HepG2 (cell line): Measurements from ENCODE around the gene TKFC. TPM values are rescaled to one million over a fixed set of nuclear protein-coding genes. Genes with fewer than 3 reads are reported as not detected.

ENCODE experiments used
- ATAC-seq: fragments of 200-7000 bp; cut with Tn5 transposase; 3 replicates; pipeline ENCODE4 v1.9.1; 2020; ENCODE audit warnings: mild to moderate bottlenecking, moderate library complexity
- BruUV-seq: library from RNA; stranded (reverse); fragments of 400-500 nt; replicated peaks from 2 replicates; lab custom pipeline; 2021; lab: Mats Ljungman, UMichigan
- CTCF ChIA-PET: fragments of 300-600 bp; formaldehyde crosslinking; extraction: SDS; loops from one replicate; lab custom pipeline; 2021; ENCODE audit warnings: low total read pairs, inconsistent platforms, low intra/inter-chr PET ratio; lab: Yijun Ruan, JAX
- POLR2A ChIA-PET: fragments of 350-600 bp; sonication (Branson Sonifier 250); formaldehyde crosslinking; loops from one replicate; lab custom pipeline; 2020; ENCODE audit warnings: antibody characterized with exemption, inconsistent platforms; lab: Yijun Ruan, JAX
- DNase-seq: peaks from one replicate; pipeline ENCODE4 v3.0.0-alpha.2; 2015; ENCODE audit warnings: low spot score
- FAIRE-seq: peaks from 3 replicates; lab custom pipeline; 2011; peaks lifted over from hg19 to GRCh38; lab: Jason Lieb, UNC
- H2AFZ ChIP-seq: one replicate; pipeline ENCODE4 v1.6.1; 2011; ENCODE audit warnings: low read length, inconsistent platforms
- H3K27ac ChIP-seq: fragments of 300-600 bp; 3 replicates; pipeline ENCODE4 v1.8.0; 2011; ENCODE audit warnings: mixed run types, mild to moderate bottlenecking, mixed read lengths, low read length, inconsistent platforms; ENCODE audit not compliant: insufficient read depth; ENCODE audit errors: extremely low read length
- H3K27me3 ChIP-seq, 2 experiments: fragments of 200-600 bp in 1 of 2; 2 replicates in 1 of 2; 3 replicates in 1 of 2; pipeline versions ENCODE4 v1.6.0 to v1.8.0; 2011; ENCODE audit warnings: low read length in 2 of 2, mild to moderate bottlenecking in 2 of 2, moderate library complexity in 2 of 2, inconsistent platforms in 1 of 2; ENCODE audit not compliant: insufficient read depth in 2 of 2, control insufficient read depth in 1 of 2
- H3K36me3 ChIP-seq, 2 experiments: fragments of 200-600 bp in 1 of 2; replicated peaks in 1 of 2; 2 replicates in 1 of 2; 3 replicates in 1 of 2; pipeline versions ENCODE4 v1.5.1 to v1.8.0; 2011; ENCODE audit warnings: low read length in 2 of 2, inconsistent platforms in 1 of 2; ENCODE audit not compliant: insufficient read depth in 2 of 2, control insufficient read depth in 1 of 2
- H3K4me1 ChIP-seq: 2 replicates; pipeline ENCODE4 v1.5.1; 2012; ENCODE audit warnings: low read length, inconsistent platforms; ENCODE audit not compliant: insufficient read depth
- H3K4me2 ChIP-seq: 2 replicates; pipeline ENCODE4 v1.6.0; 2011; ENCODE audit warnings: low read depth, low read length, inconsistent platforms
- H3K4me3 ChIP-seq, 3 experiments: fragments of 200-600 bp in 1 of 3; sonication (generic), shearing (Covaris generic) in 1 of 3; replicated peaks in 1 of 3; 2 replicates each; pipeline ENCODE4 v1.5.1; 2011 to 2016; ENCODE audit warnings: low read length in 3 of 3, inconsistent platforms in 2 of 3, low read depth in 2 of 3, mild to moderate bottlenecking in 2 of 3, control low read depth in 1 of 3, mixed read lengths in 1 of 3; ENCODE audit not compliant: insufficient read depth in 1 of 3
- H3K79me2 ChIP-seq: one replicate; pipeline ENCODE4 v1.6.1; 2011; ENCODE audit warnings: low read length, inconsistent platforms; ENCODE audit not compliant: insufficient read depth
- H3K9ac ChIP-seq: 2 replicates; pipeline ENCODE4 v1.6.0; 2011; ENCODE audit warnings: mild to moderate bottlenecking, low read depth, low read length, inconsistent platforms; ENCODE audit not compliant: insufficient read depth
- H3K9me3 ChIP-seq: 2 replicates; pipeline ENCODE4 v1.5.1; 2012; ENCODE audit warnings: mild to moderate bottlenecking, low read length
- H4K20me1 ChIP-seq: 2 replicates; pipeline ENCODE4 v1.6.0; 2011; ENCODE audit warnings: inconsistent platforms, mild to moderate bottlenecking, low read length, moderate library complexity; ENCODE audit not compliant: insufficient read depth
- ELF1 ChIP-seq: sonication (generic); formaldehyde crosslinking; IDR thresholded peaks from 2 replicates; pipeline ENCODE4 v1.4.0; 2020; ENCODE audit warnings: missing genetic modification reagents
- GABPB1 ChIP-seq: IDR thresholded peaks from 2 replicates; pipeline ENCODE4 v1.6.1; 2016; ENCODE audit warnings: mild to moderate bottlenecking, missing genetic modification reagents, moderate library complexity, missing compliant biosample characterization
- KAT7 ChIP-seq: IDR thresholded peaks from 2 replicates; pipeline ENCODE4 v1.6.1; 2018; ENCODE audit warnings: borderline replicate concordance, missing compliant biosample characterization
- KLF9 ChIP-seq: IDR thresholded peaks from 2 replicates; pipeline ENCODE4 v1.6.1; 2016; ENCODE audit warnings: low read depth
- MXD1 ChIP-seq: sonication (generic); formaldehyde crosslinking; IDR thresholded peaks from 2 replicates; pipeline ENCODE4 v1.4.0; 2020; ENCODE audit warnings: mild to moderate bottlenecking, missing genetic modification reagents
- PITX1 ChIP-seq: sonication (generic); formaldehyde crosslinking; IDR thresholded peaks from 2 replicates; pipeline ENCODE4 v1.5.1; 2020; ENCODE audit warnings: mild to moderate bottlenecking, missing genetic modification reagents
- ZFX ChIP-seq: sonication (generic); formaldehyde crosslinking; IDR thresholded peaks from 2 replicates; pipeline ENCODE4 v1.4.0; 2020; ENCODE audit warnings: mild to moderate bottlenecking, low read depth, missing genetic modification reagents, moderate library complexity
- ZNF326 ChIP-seq: sonication (generic); formaldehyde crosslinking; IDR thresholded peaks from 2 replicates; pipeline ENCODE4 v1.4.0; 2020; ENCODE audit warnings: missing genetic modification reagents, borderline replicate concordance
- ZNF672 ChIP-seq: sonication (generic); formaldehyde crosslinking; IDR thresholded peaks from 2 replicates; pipeline ENCODE4 v1.8.1; 2022; ENCODE audit warnings: missing genetic modification reagents
- ZNF780A ChIP-seq: sonication (generic); formaldehyde crosslinking; IDR thresholded peaks from 2 replicates; pipeline ENCODE4 v1.8.0; 2022; ENCODE audit warnings: mild to moderate bottlenecking, missing genetic modification reagents, moderate library complexity
- WGBS: methylation state at CpG from one replicate; pipeline ENCODE4 v1.1.6; 2017; ENCODE audit warnings: low lambda C conversion rate; 5-methylcytosine and 5-hydroxymethylcytosine counted together
- in situ Hi-C: cut with HindIII; loops from 2 replicates; pipeline ENCODE4 v1.10.0; 2017; ENCODE audit warnings: low pct_unique_long_range_greater_than_20kb; ENCODE audit not compliant: extremely low pct_ligation_motif_present
- intact Hi-C: fragments of 100-400 bp; cut with micrococcal nuclease; formaldehyde crosslinking; loops from one replicate; pipeline ENCODE4 v1.10.0; 2022; ENCODE audit not compliant: unreplicated experiment
- polyA plus RNA-seq, 8 experiments: library from polyadenylated mRNA; depleted of rRNA in 3 of 8; stranded (reverse) in 7 of 8; unstranded in 1 of 8; fragments of >200 nt; fragmentation: Illumina TruSeq in 4 of 8; extraction: Trizol in 4 of 8; gene quantifications; 2 replicates each; pipeline versions ENCODE4 v1.2.1 to v1.2.3, GENCODE V29; 2011 to 2016; ENCODE audit warnings: low read depth in 4 of 8, missing spikeins in 1 of 8, mixed read lengths in 1 of 8; ENCODE audit not compliant: insufficient read depth in 1 of 8
- total RNA-seq, 5 experiments: library from RNA; depleted of rRNA; stranded (reverse); fragments of >200 nt; fragmentation: Illumina TruSeq; extraction: Trizol; gene quantifications; 2 replicates each; pipeline ENCODE4 v1.2.3, GENCODE V29; 2016; ENCODE audit warnings: low read depth in 1 of 5
- TF ChIP-seq, protein P1 (sequence below): sonication (generic); formaldehyde crosslinking; IDR thresholded peaks from 2 replicates; pipeline ENCODE4 v1.4.0; 2020; ENCODE audit warnings: missing genetic modification reagents, borderline replicate concordance

TKFC gene
- total and polyA plus RNA-seq, 2 of the 13 experiments (the other 11 are each of a cell fraction or from before 2014, with no cell fraction given) = 147 to 197 TPM

GRCh38 chr11:61292356-61292755, 40.7 kb upstream of the TKFC start:
- ATAC-seq (no peak), DNase-seq (no peak), FAIRE-seq (no peak)
- CTCF ChIA-PET = no interaction called here
- peak overlapping the region; percentile 70 for H3K4me2 ChIP-seq
- peak overlapping the region; percentile 35; the same call in 1 of the 2 replicates for H3K9ac ChIP-seq
- H3K27ac ChIP-seq = peak overlapping the region; percentile 1
- H3K79me2 ChIP-seq = peaks cover 49% of the 10 kb centered on the region
- POLR2A ChIA-PET = interaction anchor here (1.7 kb wide), 1 partner anchor 39 kb away, joined by 4 read pairs; no protein-coding TSS in a partner anchor
- TF ChIP-seq ZNF326 (CRISPR knock-in tag) = no peak
- TF ChIP-seq, protein P1, sequence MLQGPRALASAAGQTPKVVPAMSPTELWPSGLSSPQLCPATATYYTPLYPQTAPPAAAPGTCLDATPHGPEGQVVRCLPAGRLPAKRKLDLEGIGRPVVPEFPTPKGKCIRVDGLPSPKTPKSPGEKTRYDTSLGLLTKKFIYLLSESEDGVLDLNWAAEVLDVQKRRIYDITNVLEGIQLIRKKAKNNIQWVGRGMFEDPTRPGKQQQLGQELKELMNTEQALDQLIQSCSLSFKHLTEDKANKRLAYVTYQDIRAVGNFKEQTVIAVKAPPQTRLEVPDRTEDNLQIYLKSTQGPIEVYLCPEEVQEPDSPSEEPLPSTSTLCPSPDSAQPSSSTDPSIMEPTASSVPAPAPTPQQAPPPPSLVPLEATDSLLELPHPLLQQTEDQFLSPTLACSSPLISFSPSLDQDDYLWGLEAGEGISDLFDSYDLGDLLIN (CRISPR knock-in tag) = 0 out of 2 replicates have a peak, but pooled peaks have one; percentile 8
- no peaks in the 10 kb centered on the region; a peak in 1 of 5 replicates for H3K27me3 ChIP-seq
- H3K9me3 ChIP-seq = no peaks in the 10 kb centered on the region
- in situ Hi-C loops (no loop called here), intact Hi-C loops (loop anchor here (5.0 kb wide), 1 partner anchor 95 kb away; no protein-coding TSS in a partner anchor)
- WGBS = 82% methylated on average over 2 of the region's 2 CpGs
- H3K4me3 ChIP-seq = peak overlapping the region in 1 of 3 experiments; percentile 88; a peak in 2 of 6 replicates
- no peak overlapping the region for H2AFZ ChIP-seq
- peaks cover 22 to 47% of the 10 kb centered on the region in 2 experiments for H3K36me3 ChIP-seq
- BruUV-seq = no TSS peak
- peaks cover 20% of the 10 kb centered on the region for H4K20me1 ChIP-seq
- H3K4me1 ChIP-seq = peaks cover 48% of the 10 kb centered on the region

GRCh38 chr11:61293867-61294716, 38.9 kb upstream of the TKFC start:
- ATAC-seq (peak; percentile 34), FAIRE-seq (no peak), DNase-seq (peak; percentile 34)
- no peak overlapping the region for H2AFZ ChIP-seq
- intact Hi-C loops = loop anchor here (1.0 to 5.0 kb wide), 2 partner anchors 39 to 93 kb away; partner anchors contain the start of genes DDB1 and TKFC
- H3K4me2 ChIP-seq = peak overlapping the region; percentile 93
- ChIA-PET CTCF (no interaction called here), POLR2A (interaction anchor here (0.6 to 2.7 kb wide), 16 partner anchors 8 to 136 kb away, joined by 3 to 23 read pairs (median 4); partner anchors contain the start of genes CPSF7, CYB561A3, SDHAF2 and TMEM138)
- BruUV-seq = no TSS peak
- H3K27ac ChIP-seq = peak overlapping the region; percentile 94
- H3K79me2 ChIP-seq = peaks cover 45% of the 10 kb centered on the region
- in situ Hi-C loops = no loop called here
- H3K4me1 ChIP-seq = peaks cover 65% of the 10 kb centered on the region
- H3K4me3 ChIP-seq = peak overlapping the region; percentile 67 to 88 (median 83)
- no peaks in the 10 kb centered on the region for H3K9me3 ChIP-seq
- peaks cover 13 to 39% of the 10 kb centered on the region in 2 experiments; a peak in 4 of 5 replicates for H3K36me3 ChIP-seq
- no peaks in the 10 kb centered on the region; a peak in 1 of 5 replicates for H3K27me3 ChIP-seq
- peaks cover 20% of the 10 kb centered on the region for H4K20me1 ChIP-seq
- H3K9ac ChIP-seq = peak overlapping the region; percentile 91
- WGBS = 0% methylated on average over 1 of the region's 60 CpGs
- TF ChIP-seq ZNF780A (CRISPR knock-in tag) (no peak; the same call in 1 of the 2 replicates), ELF1 (no peak; the same call in 1 of the 2 replicates), ZFX (CRISPR knock-in tag) (peak; percentile 57), MXD1 (CRISPR knock-in tag) (peak; percentile 91), KAT7 (CRISPR knock-in tag) (0 out of 2 replicates have a peak, but pooled peaks have one; percentile 51), ZNF672 (CRISPR knock-in tag) (no peak), KLF9 (CRISPR knock-in tag) (no peak), GABPB1 (CRISPR knock-in tag) (peak; percentile 67; the same call in 1 of the 2 replicates), PITX1 (CRISPR knock-in tag) (0 out of 2 replicates have a peak, but pooled peaks have one; percentile 15)
